GM23338 (cell line): ENCODE data around the gene GMNC.

Experiments
- CREB1 ChIP-seq: fragments of 250-450 bp; sonication (Bioruptor Pico); IDR thresholded peaks from 2 replicates; pipeline ENCODE4 v1.5.0; 2020; ENCODE audit warnings: low read depth, mild to moderate bottlenecking, moderate library complexity
- CTCF ChIP-seq, 2 experiments: fragments of 200-600 bp in 1 of 2; sonication (generic) in 1 of 2; conservative IDR thresholded peaks; 2 replicates each; pipeline versions ENCODE4 v1.5.1 to v1.6.1; 2016 to 2017; ENCODE audit warnings: antibody characterized with exemption in 2 of 2, low read depth in 2 of 2, mild to moderate bottlenecking in 2 of 2, moderate library complexity in 1 of 2
- ETS1 ChIP-seq: IDR thresholded peaks from 2 replicates; pipeline ENCODE4 v1.6.1; 2016; ENCODE audit warnings: antibody characterized with exemption
- EZH2 ChIP-seq: fragments of 200-600 bp; sonication (generic); IDR thresholded peaks from one replicate; pipeline ENCODE4 v1.8.0; 2017; ENCODE audit warnings: antibody characterized with exemption, mild to moderate bottlenecking, low read depth; ENCODE audit not compliant: unreplicated experiment
- EZH2phosphoT487 ChIP-seq: fragments of 200-600 bp; sonication (generic); IDR thresholded peaks from one replicate; pipeline ENCODE4 v1.8.1; 2018; ENCODE audit warnings: antibody characterized with exemption; ENCODE audit not compliant: unreplicated experiment
- JUNB ChIP-seq: IDR thresholded peaks from one replicate; pipeline ENCODE4 v1.6.1; 2016; ENCODE audit warnings: antibody characterized with exemption; ENCODE audit not compliant: unreplicated experiment
- NANOG ChIP-seq: IDR thresholded peaks from 2 replicates; pipeline ENCODE4 v1.6.1; 2016; ENCODE audit warnings: antibody characterized with exemption, borderline replicate concordance
- POLR2AphosphoS5 ChIP-seq: IDR thresholded peaks from 2 replicates; pipeline ENCODE4 v1.6.1; 2016; ENCODE audit warnings: antibody characterized with exemption, low read depth
- REST ChIP-seq: IDR thresholded peaks from one replicate; pipeline ENCODE4 v1.6.1; 2018; ENCODE audit warnings: antibody characterized with exemption; ENCODE audit not compliant: unreplicated experiment
- STAT1 ChIP-seq: IDR thresholded peaks from one replicate; pipeline ENCODE4 v1.6.1; 2016; ENCODE audit warnings: antibody characterized with exemption; ENCODE audit not compliant: unreplicated experiment
- ZNF114 ChIP-seq: fragments of 250-450 bp; sonication (Bioruptor Pico); IDR thresholded peaks from 2 replicates; pipeline ENCODE4 v1.5.0; 2020; ENCODE audit warnings: mild to moderate bottlenecking, moderate library complexity
- ZNF331 ChIP-seq: fragments of 250-450 bp; sonication (Bioruptor Pico); IDR thresholded peaks from 2 replicates; pipeline ENCODE4 v1.5.0; 2020; ENCODE audit warnings: low read depth, mild to moderate bottlenecking, moderate library complexity
- ZNF462 ChIP-seq: fragments of 250-450 bp; sonication (Bioruptor Pico); IDR thresholded peaks from 2 replicates; pipeline ENCODE4 v1.5.0; 2020; ENCODE audit warnings: mild to moderate bottlenecking, moderate library complexity

- TF ChIP-seq CTCF (conservative IDR thresholded peaks at IDR 0.05; ENCODE audit: low read depth in 2 of 2) (peak; percentile 42 to 63), EZH2phosphoT487 (no peak), POLR2AphosphoS5 (peak; percentile 22; the same call in 1 of the 2 replicates), REST (no peak), JUNB (no peak), EZH2 (no peak), CREB1 (CRISPR knock-in tag) (no peak), NANOG (no peak), ZNF462 (CRISPR knock-in tag) (no peak), ETS1 (no peak), ZNF331 (CRISPR knock-in tag) (no peak), STAT1 (no peak), ZNF114 (CRISPR knock-in tag) (no peak)
Measured at GRCh38 chr3:190855151-190855550, 7.3 kb downstream of the GMNC start.
